GM18507 (cell line): ENCODE measurements around the gene VPS52.

Experiments used
- DNase-seq: peaks from one replicate; pipeline ENCODE4 v3.0.0; 2011; ENCODE audit warnings: low read depth; ENCODE audit not compliant: insufficient read length; ENCODE audit errors: extremely low spot score
- FAIRE-seq: peaks from 2 replicates; lab custom pipeline; 2011; peaks lifted over from hg19 to GRCh38; lab: Jason Lieb, UNC

VPS52 gene

DNA sequence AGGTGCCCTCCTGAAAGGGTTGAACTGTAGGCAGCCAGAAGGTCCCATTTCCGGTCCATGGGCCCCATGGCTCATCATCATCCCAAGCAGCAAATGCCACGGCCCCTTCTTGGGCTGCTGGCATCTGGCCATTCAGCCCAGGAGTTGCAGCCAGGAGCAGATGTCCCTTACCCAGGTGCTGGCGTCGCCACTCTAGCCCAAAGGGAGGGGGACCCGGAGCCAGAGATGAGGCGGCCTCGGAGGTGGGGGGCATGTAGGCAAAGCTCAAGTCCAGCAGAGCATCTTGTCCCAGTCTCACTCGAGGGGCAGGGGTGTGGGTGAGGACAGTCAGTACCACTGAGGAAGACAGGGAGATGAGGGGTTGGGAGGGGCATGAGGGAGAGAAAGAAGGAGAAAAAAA lies 33.4 kb upstream of the VPS52 start:
- DNase-seq (no peak), FAIRE-seq (no peak)

DNA sequence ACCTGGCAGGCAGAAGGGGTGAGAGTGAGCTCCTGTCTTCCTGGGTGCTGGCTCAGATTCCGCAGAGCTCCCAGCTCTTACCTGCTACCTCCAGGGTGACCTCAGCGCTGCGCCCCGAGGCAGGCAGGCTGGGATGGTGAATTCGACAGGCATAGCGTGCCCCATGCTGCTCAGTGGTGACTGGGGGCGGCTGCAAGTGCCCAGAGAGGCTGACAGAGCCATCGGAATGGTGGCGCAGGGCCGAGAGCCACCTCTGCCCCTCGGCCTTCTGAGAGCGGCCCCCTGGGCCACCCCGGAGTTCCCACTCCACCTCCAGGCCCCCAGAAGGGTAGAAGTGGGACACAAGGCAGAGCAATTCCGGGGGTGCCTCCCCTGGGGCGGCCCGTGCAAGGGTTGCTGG lies 32.5 kb upstream of the VPS52 start:
- DNase-seq (no peak), FAIRE-seq (no peak)

DNA sequence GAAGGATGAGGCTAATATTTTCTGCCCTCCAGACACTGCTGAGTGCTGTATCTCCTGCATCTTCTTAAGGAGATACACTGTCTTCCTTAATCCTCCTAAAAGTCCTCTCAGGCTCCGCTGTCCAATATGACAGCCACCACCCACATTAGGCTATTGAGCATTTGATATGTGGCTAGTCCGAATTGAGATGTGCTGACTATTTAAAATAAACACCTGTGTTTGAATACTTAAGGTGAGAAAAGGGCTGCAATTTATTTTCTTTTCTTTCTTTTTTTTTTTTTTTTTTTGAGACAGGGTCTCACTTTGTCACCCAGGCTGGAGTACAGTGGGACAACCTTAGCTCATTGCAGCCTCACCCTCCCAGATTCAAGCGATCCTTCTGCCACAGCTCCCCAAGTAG lies 30.2 kb upstream of the VPS52 start:
- DNase-seq (no peak), FAIRE-seq (no peak)

DNA sequence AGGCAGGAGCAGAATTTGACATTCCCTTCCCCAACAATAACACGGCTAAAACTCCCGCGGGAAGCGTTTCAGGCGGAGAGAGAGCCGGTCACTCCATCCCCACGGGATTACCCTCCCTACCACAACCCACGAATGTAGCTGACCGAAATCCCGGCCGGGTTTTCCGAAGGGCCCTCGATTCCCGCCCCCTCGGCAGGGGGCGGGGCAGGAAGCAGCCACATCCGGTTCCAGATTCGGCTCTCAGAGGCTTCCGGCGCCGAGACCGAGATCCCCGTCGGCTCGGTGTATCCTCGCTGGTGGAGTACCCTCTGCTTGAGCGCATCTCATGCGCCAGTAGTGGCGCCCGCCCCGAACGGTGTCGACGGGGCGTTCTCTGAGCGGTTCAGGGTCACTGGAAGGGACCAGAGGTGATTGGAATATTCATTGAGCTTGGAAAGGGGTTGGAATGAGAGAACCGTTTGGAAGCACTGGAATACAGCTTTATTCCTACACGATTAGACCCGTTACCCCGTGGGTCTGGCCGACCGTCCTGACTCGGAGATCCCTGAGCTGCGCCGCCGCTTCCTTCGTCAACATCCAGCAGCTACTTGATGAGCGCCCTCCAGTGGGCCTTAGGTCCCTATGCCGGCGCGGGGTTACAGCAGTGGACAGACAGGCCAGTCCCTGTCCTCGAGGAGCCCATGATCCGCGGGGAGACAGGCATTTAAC lies 27.7 kb upstream of the VPS52 start:
- DNase-seq (no peak), FAIRE-seq (peak; percentile 84)

DNA sequence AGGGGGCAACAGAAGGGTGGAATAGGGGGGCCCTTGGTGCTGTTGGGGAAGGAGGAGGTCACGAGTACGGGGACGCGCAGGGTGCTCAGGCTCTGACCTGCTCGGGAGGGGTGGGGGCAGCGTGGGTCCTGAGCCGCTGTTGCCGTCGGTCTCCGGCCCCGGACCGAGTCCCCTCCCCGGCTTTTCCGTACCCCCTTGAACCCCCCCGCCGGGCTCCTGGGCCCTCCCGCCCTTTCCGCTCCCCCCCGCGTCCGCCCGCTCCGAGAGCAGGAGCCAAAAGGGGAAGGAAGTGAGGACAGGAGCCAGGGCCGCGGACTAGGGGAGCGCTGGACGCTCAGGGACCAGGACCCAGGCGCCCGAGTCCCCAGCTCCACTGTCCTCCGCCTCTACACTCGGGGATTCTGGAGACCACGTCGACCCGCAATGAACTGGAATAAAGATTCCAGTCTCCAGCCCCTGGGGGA lies 27.1 kb upstream of the VPS52 start, which contains the start of gene RGL2:
RGL2 (minus strand) TSS at position 170 of the 464 bp plus-strand sequence. CDS start 332 bp downstream, outside the sequence.
- DNase-seq (no peak), FAIRE-seq (no peak)

DNA sequence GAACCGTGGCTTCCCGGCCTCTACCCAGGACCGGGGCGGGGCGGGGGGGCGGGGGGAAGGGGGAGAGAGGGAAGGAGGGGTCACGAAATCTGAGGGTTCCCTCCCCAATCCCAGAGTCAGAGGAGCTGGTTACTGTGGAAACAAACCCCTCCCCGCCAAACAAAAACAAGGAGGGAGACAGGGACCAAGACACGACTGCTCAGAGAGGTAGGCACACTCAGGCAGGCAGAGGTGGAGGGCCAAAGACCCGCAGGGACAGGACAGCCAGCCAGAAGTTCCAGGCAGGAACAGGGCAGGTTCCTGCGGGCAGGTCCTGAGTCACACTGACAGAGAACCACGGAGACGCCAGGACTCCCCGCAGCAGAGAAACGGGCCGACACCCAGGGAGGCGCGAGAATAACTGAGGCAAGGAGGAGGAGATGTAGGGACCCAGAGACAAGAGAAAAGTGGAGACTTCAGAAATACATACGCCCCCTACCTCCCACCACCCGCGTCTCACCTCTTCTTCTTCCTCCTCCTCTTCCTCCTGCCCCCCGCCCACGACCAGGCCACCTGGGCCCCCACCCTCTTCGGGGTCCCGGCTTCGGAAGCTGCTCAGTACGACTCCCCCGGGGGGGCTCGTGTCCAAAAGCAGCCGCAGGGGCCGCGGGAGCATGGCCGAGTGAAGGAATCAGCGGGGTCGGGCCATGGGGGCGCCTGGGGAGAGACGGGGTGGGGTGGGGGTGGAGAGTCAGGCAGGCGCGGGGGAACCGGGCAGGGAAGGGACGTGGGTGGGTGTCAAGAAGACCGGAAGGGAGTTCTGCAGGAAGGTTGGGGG lies 26.5 kb upstream of the VPS52 start:
- FAIRE-seq: peak; percentile 50
- DNase-seq: no peak

DNA sequence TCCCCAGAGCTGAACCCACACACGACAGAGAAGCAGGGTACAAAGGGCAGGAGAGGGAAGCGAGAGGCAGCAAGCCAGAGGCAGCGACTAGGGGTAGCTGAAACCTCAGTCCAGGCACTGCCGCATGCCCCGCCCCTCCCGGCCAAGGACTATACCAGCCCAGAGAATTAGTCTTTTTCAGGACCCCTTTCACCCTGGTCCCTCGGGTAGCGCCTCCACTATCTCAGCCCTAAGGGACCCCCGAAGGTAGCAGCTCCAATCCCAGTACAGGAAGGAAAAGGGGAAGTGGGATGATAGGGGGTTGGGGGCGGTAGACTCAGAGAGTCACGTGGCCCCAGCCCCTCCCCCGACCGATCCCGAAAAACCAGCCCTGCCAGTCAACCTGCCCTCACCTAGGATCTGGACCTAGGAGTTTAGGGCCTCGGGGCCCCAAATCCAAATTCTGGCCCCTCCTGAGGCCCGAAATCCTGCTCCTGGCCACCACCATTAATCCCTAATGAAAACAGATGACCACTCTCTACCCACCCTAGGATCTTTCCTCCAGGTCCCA lies 25.8 kb upstream of the VPS52 start:
- FAIRE-seq (peak; percentile 15), DNase-seq (no peak)

DNA sequence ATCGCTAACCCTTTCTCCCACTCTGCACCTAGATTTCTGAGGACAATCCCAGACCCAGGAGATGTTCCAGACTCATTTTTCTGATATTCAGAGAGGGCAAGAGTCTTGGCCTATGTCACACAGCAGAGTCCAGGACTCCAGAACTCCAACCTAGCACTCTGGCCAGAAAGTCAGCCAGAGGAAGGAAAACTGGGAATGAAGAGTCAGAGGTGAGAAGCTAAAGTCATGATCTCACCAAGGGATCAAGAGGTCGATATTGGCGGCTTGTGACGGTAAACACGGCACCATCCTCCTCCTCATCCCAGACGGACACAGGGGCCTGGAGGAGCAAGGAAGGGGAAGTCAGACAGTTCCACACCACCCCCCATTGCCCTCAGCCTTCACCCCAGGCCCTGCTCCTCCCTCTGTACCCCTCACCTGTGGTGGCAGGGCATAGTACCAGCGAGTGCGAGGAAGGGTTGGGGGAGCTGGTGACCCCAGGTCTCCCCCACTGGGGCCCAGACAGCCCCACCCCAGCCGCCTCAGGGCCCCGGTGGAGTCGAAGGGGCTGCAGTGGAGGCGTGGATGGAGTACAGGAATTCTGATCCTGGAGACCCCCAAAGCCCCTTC lies 25.2 kb upstream of the VPS52 start:
- DNase-seq (no peak), FAIRE-seq (no peak)

DNA sequence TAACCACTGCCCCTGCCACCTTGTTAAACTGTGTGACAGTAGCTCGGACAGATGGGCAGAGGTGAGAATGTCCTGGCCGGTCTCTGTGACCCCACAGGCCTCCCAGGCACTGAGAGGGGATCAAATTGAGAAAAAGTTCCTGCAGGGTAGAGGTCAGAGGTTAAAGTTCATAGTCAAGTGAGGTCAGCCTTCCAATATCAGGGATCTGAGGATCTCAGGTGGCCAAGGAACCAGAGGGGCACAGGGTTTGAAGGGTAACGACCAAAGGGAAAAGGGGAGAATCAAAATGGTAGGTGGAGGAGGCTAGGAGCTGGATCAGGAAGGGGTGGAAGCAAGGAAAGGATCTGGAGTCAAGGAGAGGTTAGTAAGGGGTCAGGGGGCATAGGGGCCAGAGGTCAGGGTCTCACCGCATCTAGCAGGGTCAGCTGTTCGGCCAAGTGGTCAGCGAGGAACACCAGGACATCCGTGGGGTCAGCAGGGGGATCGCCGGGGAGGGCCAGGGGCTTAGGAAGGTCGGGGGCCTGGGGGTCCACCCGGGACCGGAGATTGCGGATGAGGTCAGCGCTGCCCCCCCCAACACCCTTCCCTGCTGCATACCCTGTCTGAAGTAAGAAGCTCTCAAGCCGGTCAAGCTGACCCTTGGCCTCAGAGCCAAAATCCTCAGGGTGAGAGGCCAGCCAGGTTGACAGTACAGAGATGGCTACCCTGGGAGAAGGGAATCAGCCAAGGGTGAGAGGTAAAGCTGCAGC lies 24.1 kb upstream of the VPS52 start:
- DNase-seq (no peak), FAIRE-seq (no peak)

DNA sequence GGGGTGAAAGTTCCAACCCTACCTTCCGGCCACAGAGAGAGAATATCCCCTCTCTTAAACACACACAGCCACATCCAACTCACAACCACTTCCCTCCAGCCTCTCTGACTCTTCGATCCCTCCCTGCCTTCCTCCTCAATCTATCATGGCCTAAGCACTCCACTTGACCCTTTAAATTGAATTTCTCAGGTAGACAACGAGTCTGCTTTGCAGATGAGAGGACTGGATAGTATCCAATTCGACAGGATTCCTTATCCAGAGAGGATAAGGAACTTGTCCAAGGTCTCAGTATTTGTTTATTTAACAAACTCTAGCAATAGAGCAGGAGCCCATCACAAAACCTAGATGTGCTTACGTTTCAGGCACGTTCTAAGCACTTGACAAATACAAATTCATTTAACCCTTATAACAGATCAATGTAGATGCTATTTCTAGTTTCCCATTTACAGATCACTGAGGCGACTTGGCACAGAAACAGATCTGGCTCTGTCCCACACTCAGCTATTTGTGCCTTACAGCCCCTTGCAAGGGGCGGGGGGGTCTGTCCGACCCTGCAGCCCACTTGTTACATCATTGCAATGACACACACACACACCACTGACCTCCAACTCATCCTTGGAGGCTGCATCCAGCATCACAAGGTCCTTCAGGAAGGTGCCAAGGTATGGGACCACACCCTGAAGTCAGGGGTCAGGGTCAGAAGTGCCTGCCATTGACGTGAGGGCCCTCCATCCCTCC lies 22.6 kb upstream of the VPS52 start:
- DNase-seq (no peak), FAIRE-seq (no peak)

DNA sequence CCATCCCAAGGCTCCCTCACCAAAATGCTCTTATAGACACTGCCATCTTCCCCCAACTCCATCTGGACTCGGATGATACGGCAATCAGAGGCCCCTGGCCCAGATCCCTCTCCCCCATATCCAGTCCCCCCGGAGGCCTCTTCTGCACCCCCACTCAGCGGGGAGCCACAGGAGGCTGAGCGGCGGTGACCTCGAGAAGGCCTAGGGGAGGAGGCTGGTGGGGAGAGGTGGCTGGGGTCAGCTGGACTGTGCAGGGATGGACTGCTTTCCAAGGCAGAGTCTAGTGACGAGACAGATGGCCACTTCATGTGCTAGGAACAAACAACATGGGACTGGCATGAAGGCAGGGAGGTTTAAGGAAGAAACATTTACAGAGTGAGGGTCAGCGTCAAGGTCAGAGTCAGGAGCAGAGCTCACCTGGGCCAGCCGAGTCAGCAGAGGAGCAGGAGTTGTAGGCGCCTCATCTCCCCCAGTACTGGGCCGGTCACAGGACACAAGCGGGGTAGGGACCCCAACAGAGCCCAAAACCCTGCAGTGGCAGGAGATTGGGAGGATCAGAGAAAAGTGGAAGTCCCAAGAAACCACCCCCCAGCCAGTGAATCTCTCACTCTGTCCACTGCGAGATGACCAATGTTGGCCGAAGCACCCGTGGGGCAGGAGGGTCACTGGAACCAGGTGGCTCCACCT lies 21.5 kb upstream of the VPS52 start:
- FAIRE-seq (no peak), DNase-seq (no peak)

DNA sequence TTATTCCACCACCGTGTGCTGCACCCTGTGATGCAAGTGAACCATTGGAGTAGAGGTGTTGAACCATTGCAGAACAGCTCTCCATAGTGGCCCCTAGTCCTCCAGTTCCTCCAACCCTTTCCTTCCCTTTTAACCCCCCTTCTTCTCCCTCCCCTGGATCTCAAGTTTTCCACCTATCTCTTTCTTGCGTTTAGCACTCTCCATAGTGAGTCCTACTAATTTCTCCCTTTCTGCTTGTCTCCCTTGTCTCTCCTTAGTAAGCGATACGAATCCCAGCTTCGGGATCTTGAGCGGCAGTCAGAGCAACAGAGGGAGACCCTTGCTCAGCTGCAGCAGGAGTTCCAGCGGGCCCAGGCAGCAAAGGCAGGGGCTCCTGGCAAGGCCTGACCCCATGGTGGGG lies 18.8 kb upstream of the VPS52 start:
- no peak for DNase-seq
- FAIRE-seq: no peak

DNA sequence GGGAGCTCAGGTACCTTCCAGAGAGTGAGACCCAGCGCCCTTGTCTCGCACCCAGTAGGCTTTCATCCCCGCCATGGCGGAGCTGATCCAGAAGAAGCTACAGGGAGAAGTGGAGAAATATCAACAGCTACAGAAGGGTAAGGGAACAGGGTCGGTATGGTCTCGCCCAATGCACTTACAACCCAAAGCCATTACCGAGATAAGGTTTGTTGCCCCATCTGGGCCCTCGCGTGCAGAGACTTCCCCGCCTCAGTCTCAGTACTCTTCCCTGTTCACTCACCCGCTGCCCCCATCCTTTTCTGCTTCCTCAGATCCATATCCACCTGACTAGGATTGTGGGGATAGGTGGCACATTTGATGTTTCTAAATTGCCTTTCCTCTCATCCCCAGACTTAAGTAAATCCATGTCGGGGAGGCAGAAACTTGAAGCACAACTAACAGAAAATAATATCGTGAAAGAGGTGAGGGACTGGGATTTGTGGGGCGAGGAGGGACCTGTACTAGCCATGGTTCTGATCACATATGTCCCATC lies 18.2 kb upstream of the VPS52 start:
- no peak for FAIRE-seq
- no peak for DNase-seq

DNA sequence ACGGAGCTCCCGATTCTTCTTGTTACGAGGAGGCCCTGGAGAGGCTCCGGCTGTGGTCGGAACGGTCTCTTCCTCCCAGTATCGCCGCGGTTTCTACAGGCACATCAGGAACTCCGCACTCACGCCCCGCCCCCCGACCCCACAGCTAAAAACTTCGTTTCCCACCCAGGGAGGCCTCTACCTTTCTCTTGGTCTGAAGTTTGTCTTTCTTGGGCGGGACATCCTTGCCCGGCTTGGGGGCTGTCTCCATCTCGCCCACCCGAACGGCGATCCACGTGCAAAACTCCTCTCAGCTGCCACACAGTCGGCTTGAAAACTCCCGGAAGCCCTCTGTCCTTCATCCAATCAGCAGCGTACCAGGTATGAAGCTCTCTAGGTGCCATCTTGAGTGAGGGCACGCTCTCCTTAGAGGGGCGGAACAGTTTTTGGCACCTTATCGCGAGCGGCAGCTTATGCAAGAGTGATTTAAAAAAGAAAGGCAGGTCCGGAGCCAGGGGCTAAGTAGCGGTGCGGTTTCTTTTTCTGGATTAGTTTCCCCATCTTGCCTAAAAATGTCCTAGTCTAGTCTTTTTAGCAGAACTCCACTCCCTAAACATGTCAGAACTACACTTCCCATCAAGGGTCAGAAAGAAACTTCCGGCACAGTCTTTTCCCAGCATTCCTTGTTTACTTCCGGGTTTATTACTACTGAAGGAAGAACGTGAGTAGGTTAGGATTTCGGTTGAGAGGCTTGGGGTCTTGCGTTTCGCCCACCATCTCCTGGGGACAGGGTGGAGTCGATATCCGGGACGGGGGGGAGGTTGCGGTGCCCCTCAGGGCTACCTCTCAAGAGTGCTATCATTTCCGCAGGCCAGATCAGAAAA lies 17.5 kb upstream of the VPS52 start, which contains the start of the genes PFDN6 and WDR46:
PFDN6 (plus strand) TSS at position 681 of the 863 bp plus-strand sequence. CDS start 256 bp downstream, outside the sequence.
WDR46 (minus strand) TSS at position 319 of the 863 bp plus-strand sequence; CDS start at position 250, 69 bp downstream.
- no peak for DNase-seq
- FAIRE-seq: peak; percentile 93

DNA sequence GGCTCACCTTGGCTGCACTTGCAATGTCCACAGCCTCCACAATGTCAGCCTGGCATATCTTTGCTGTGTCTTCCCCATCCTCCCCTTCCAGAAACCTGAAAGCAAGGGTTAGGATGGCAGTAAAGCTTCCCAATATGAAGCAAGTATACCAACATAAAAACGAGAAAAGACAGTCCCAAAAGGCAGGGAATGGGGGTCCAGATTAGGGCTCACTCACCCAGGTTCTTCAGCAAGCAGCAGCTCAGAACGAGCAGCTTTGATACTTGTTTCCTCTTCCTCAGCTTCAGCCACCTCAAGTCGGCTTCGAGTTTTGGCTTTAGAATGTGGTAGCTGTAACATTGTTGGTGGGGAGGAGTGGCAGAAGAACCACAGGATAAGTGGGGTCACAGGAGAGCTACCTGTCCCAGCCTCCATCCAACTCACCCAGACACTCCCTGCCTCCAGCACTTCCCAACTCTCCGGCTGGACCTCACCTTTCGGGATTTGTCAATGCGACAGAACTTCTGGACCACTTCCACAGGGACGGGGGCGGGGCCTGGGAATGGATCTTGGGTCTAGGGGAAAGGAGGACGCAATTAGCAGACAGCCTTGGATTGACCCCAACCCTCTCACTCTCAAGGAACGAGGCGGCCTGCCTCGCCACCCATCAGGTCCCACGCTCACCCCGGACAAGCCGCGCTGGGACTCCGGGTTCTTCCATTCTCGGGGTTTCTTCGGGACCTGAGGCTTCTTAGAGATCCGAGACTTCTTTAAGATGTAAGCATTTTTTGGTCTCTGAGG lies 16.7 kb upstream of the VPS52 start:
- FAIRE-seq (no peak), DNase-seq (no peak)
